Mammary epithelial cell (primary cell): ENCODE results near the gene PLD3.
"Not testable (repeated sequence)": the region's sequence is repeated elsewhere in the genome, so short reads cannot be mapped to it uniquely, and the experiment has no call there.

Experiments
- EZH2 ChIP-seq: IDR thresholded peaks from 2 replicates; pipeline ENCODE4 v1.6.1; 2012; ENCODE audit warnings: low read length, inconsistent platforms, borderline replicate concordance
- TF ChIP-seq, protein P1 (sequence below), 2 donors: IDR thresholded peaks in 1 of 2; conservative IDR thresholded peaks in 1 of 2; 2 replicates each; pipeline ENCODE4 v1.5.1; 2011 to 2012; ENCODE audit warnings: inconsistent platforms in 2 of 2, low read length in 2 of 2, mild to moderate bottlenecking in 2 of 2, control low read depth in 1 of 2, low read depth in 1 of 2; ENCODE audit not compliant: insufficient read depth in 1 of 2; ENCODE audit errors: extremely low read depth in 1 of 2

DNA sequence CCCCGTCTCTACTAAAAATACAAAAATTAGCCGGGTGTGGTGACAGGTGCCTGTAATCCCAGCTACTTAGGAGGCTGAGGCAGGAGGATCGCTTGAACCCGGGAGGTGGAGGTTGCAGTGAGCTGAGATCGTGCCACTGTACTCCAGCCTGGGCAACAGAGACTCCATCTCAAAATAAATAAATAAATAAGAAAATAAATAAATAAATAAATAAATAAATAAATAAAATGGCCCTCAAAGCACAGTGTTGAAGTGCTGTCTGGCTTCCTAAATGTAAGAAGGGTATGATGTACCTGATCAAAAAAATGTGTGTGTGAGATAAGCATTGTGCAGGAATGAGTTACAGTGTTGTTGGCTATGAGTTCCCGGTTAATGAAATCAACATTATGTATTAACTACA, 15.4 kb upstream of the PLD3 start:
- TF ChIP-seq, protein P1, sequence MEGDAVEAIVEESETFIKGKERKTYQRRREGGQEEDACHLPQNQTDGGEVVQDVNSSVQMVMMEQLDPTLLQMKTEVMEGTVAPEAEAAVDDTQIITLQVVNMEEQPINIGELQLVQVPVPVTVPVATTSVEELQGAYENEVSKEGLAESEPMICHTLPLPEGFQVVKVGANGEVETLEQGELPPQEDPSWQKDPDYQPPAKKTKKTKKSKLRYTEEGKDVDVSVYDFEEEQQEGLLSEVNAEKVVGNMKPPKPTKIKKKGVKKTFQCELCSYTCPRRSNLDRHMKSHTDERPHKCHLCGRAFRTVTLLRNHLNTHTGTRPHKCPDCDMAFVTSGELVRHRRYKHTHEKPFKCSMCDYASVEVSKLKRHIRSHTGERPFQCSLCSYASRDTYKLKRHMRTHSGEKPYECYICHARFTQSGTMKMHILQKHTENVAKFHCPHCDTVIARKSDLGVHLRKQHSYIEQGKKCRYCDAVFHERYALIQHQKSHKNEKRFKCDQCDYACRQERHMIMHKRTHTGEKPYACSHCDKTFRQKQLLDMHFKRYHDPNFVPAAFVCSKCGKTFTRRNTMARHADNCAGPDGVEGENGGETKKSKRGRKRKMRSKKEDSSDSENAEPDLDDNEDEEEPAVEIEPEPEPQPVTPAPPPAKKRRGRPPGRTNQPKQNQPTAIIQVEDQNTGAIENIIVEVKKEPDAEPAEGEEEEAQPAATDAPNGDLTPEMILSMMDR (conservative IDR thresholded peaks at IDR 0.05 in 1 of 2, IDR thresholded peaks at IDR 0.05 in 1 of 2; ENCODE audit: extremely low read depth in 1 of 2, insufficient read depth in 1 of 2, low read depth in 1 of 2, low read length in 2 of 2): not testable (repeated sequence)
- not testable (repeated sequence) for TF ChIP-seq EZH2
